ENCODE measurements around the gene MAML1.

Gene MAML1

GRCh38 chr5:179773686-179774040 is 41.0 kb downstream of the MAML1 start:
- H3K4me3 ChIP-seq (ENCODE audit: low read length): no peak overlapping the region
- TF ChIP-seq CTCF (IDR thresholded peaks at IDR 0.05; ENCODE audit: insufficient read depth, low read depth, low read length, missing control alignments): no peak
- no peak for DNase-seq (ENCODE audit: low read depth)

GRCh38 chr5:179774442-179774841 is 41.8 kb downstream of the MAML1 start:
- no peak for DNase-seq (ENCODE audit: low read depth)
- H3K4me3 ChIP-seq (ENCODE audit: low read length): no peak overlapping the region
- no peak for TF ChIP-seq CTCF (IDR thresholded peaks at IDR 0.05; ENCODE audit: insufficient read depth, low read depth, low read length, missing control alignments)

GRCh38 chr5:179776411-179776938 is 43.9 kb downstream of the MAML1 start:
- no peak overlapping the region for H3K4me3 ChIP-seq (ENCODE audit: low read length)
- no peak for TF ChIP-seq CTCF (IDR thresholded peaks at IDR 0.05; ENCODE audit: insufficient read depth, low read depth, low read length, missing control alignments)
- DNase-seq (ENCODE audit: low read depth): no peak

GRCh38 chr5:179777456-179777855 is 44.8 kb downstream of the MAML1 start:
- no peak for TF ChIP-seq CTCF (IDR thresholded peaks at IDR 0.05; ENCODE audit: insufficient read depth, low read depth, low read length, missing control alignments)
- DNase-seq (ENCODE audit: low read depth): no peak

GRCh38 chr5:179777909-179778308 is 45.3 kb downstream of the MAML1 start:
- no peak for DNase-seq (ENCODE audit: low read depth)
- TF ChIP-seq CTCF (IDR thresholded peaks at IDR 0.05; ENCODE audit: insufficient read depth, low read depth, low read length, missing control alignments): no peak
- H3K4me3 ChIP-seq (ENCODE audit: low read length): no peak overlapping the region

More at GRCh38 chr5:179777456-179777855, 44.8 kb downstream of the MAML1 start:
- H3K4me3 ChIP-seq (ENCODE audit: low read length): no peak overlapping the region

GRCh38 chr5:179778591-179778990 is 46.0 kb downstream of the MAML1 start:
- no peak overlapping the region for H3K4me3 ChIP-seq (ENCODE audit: low read length)
- no peak for DNase-seq (ENCODE audit: low read depth)
- no peak for TF ChIP-seq CTCF (IDR thresholded peaks at IDR 0.05; ENCODE audit: insufficient read depth, low read depth, low read length, missing control alignments)

GRCh38 chr5:179779826-179780225 is 47.2 kb downstream of the MAML1 start:
- no peak for TF ChIP-seq CTCF (IDR thresholded peaks at IDR 0.05; ENCODE audit: insufficient read depth, low read depth, low read length, missing control alignments)
- no peak overlapping the region for H3K4me3 ChIP-seq (ENCODE audit: low read length)
- DNase-seq (ENCODE audit: low read depth): no peak
